ENCODE results near the gene ANXA5.

ANXA5 gene

DNA sequence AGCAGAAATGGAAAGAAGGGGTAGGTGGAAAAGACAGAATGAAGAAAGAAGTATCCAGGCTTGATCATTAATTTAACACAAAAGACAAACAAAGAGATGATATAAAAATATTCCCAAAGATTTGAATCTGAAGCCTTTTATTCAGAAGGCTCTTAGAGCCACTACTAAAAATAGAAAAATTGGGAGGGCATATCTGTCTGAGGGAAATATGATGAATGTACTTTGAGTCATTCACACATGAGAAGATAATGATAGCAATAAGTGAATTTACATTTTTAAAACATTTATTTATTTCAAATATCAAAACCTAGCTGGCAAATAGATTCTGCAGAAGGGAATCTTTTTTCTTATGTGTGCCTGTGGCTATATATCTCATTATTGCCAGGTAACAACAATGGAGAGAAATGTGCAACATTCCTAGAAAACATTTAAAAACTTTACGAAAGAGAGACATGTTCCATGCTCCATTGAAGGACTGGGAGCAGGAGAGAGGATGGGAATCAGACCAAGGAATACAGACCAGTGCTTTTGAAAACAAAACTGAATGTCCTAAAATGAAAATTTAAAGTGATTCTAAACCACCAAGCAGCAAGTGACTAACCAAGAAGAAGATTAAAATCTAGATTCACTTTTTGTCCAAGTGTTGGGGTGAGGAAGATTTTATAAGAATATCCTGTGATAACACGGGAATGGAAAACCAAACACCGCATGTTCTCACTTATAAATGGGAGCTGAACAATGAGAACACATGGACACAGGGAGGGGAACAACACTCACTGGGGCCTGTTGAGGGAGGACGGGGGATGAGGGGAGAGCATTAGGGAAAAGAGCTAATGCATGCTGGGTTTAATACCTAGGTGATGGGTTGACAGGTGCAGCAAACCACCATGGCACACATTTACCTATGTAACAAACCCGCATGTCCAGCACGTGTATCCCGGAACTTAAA is 41.2 kb downstream of the ANXA5 start:
- no peaks in the 10 kb centered on the region for H3K9me3 ChIP-seq (ENCODE audit: control insufficient read depth, insufficient read depth, low read length)
- no peaks in the 10 kb centered on the region for H3K36me3 ChIP-seq (ENCODE audit: control insufficient read depth, insufficient read depth, low read length)
- no peaks in the 10 kb centered on the region for H3K27me3 ChIP-seq (ENCODE audit: control insufficient read depth, insufficient read depth, low read length)
- H3K4me3 ChIP-seq (ENCODE audit: low read depth, low read length), result no peak overlapping the region
- no peaks in the 10 kb centered on the region for H3K4me1 ChIP-seq (ENCODE audit: control insufficient read depth, insufficient read depth, low read length)
- H3K9ac ChIP-seq (ENCODE audit: low read depth, low read length), result no peak overlapping the region

DNA sequence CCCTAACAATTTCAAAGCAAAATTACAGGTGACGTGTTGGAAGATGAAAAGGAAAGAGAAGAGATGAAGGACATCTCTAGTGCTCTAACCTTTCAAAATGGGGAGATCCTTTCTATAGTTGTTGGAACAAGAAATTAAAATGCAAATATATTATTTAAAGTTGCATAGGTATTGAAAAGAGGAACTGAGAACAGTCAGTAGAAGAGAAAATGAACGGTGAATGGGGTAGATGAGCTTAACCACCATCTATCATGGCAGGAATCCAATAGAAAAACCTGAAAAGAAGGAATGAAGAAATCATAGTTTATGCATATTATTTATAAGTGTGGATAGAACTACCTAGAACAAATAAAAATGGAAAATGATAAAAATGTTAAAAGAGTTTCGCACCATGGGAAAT is 42.0 kb downstream of the ANXA5 start:
- Histone ChIP-seq H3K36me3 (ENCODE audit: control insufficient read depth, insufficient read depth, low read length) (no peaks in the 10 kb centered on the region), H3K4me1 (ENCODE audit: control insufficient read depth, insufficient read depth, low read length) (no peaks in the 10 kb centered on the region), H3K9ac (ENCODE audit: low read depth, low read length) (no peak overlapping the region), H3K4me3 (ENCODE audit: low read depth, low read length) (no peak overlapping the region), H3K27me3 (ENCODE audit: control insufficient read depth, insufficient read depth, low read length) (no peaks in the 10 kb centered on the region), H3K9me3 (ENCODE audit: control insufficient read depth, insufficient read depth, low read length) (no peaks in the 10 kb centered on the region)

DNA sequence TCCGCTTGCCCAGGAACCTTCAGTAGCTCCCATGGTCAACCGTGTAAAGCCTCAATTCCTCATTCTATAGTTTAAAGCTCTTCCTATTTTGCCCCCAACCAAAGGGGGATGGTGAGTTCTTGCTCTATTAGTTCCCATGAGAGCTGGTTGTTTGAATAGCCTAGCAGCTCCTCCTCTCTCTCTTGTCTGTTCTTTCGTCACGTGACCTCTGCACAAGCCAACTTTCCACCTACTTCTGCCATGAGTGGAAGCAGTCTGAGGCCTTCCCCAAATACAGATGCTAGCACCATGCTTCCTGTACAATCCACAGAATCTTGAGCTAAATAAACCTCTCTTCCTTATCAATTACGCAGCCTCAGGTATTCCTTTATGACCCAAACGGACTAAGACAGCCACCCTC is 42.8 kb downstream of the ANXA5 start:
- H3K27me3 ChIP-seq (ENCODE audit: control insufficient read depth, insufficient read depth, low read length), result no peaks in the 10 kb centered on the region
- H3K9me3 ChIP-seq (ENCODE audit: control insufficient read depth, insufficient read depth, low read length), result no peaks in the 10 kb centered on the region
- H3K9ac ChIP-seq (ENCODE audit: low read depth, low read length), result no peak overlapping the region
- H3K4me3 ChIP-seq (ENCODE audit: low read depth, low read length), result no peak overlapping the region
- H3K4me1 ChIP-seq (ENCODE audit: control insufficient read depth, insufficient read depth, low read length), result no peaks in the 10 kb centered on the region
- H3K36me3 ChIP-seq (ENCODE audit: control insufficient read depth, insufficient read depth, low read length), result no peaks in the 10 kb centered on the region

DNA sequence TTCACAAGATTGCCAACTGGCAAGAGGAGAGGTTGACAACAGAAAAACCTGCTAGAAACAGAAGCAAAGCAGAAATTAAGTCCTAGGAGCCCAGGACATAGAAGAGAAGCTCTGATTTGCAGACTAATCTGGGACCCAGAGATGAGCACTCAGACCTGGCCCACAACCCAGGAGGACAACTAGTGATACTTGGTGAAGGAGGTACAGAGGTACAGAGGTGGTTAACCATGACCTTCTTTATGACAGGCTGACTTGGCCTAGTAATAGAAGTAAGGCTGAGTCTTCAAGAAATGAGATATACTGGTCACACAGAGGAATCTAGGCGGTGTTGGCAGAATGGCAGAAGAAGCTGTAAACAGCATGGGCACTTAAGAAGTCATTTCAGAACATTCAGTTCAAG is 43.6 kb downstream of the ANXA5 start:
- no peak overlapping the region for H3K4me3 ChIP-seq (ENCODE audit: low read depth, low read length)
- no peaks in the 10 kb centered on the region for H3K9me3 ChIP-seq (ENCODE audit: control insufficient read depth, insufficient read depth, low read length)
- H3K9ac ChIP-seq (ENCODE audit: low read depth, low read length), result no peak overlapping the region
- H3K36me3 ChIP-seq (ENCODE audit: control insufficient read depth, insufficient read depth, low read length), result no peaks in the 10 kb centered on the region
- no peaks in the 10 kb centered on the region for H3K4me1 ChIP-seq (ENCODE audit: control insufficient read depth, insufficient read depth, low read length)
- H3K27me3 ChIP-seq (ENCODE audit: control insufficient read depth, insufficient read depth, low read length), result no peaks in the 10 kb centered on the region

- Histone ChIP-seq H3K4me1 (ENCODE audit: control insufficient read depth, insufficient read depth, low read length) (no peaks in the 10 kb centered on the region), H3K9ac (ENCODE audit: low read depth, low read length) (no peak overlapping the region), H3K27me3 (ENCODE audit: control insufficient read depth, insufficient read depth, low read length) (no peaks in the 10 kb centered on the region), H3K9me3 (ENCODE audit: control insufficient read depth, insufficient read depth, low read length) (no peaks in the 10 kb centered on the region), H3K36me3 (ENCODE audit: control insufficient read depth, insufficient read depth, low read length) (no peaks in the 10 kb centered on the region), H3K4me3 (ENCODE audit: low read depth, low read length) (no peak overlapping the region)
Observed at GRCh38 chr4:121651597-121651996, 45.2 kb downstream of the ANXA5 start.

- H3K9me3 ChIP-seq (ENCODE audit: control insufficient read depth, insufficient read depth, low read length), result no peaks in the 10 kb centered on the region
Observed at GRCh38 chr4:121650741-121651140, 46.0 kb downstream of the ANXA5 start.

GRCh38 chr4:121648516-121648915 is 48.3 kb downstream of the ANXA5 start:
- H3K9ac ChIP-seq (ENCODE audit: low read depth, low read length), result no peak overlapping the region
- H3K36me3 ChIP-seq (ENCODE audit: control insufficient read depth, insufficient read depth, low read length), result no peaks in the 10 kb centered on the region
- H3K4me1 ChIP-seq (ENCODE audit: control insufficient read depth, insufficient read depth, low read length), result no peaks in the 10 kb centered on the region
- H3K9me3 ChIP-seq (ENCODE audit: control insufficient read depth, insufficient read depth, low read length), result no peaks in the 10 kb centered on the region
- no peaks in the 10 kb centered on the region for H3K27me3 ChIP-seq (ENCODE audit: control insufficient read depth, insufficient read depth, low read length)
- no peak overlapping the region for H3K4me3 ChIP-seq (ENCODE audit: low read depth, low read length)

More at GRCh38 chr4:121650741-121651140, 46.0 kb downstream of the ANXA5 start:
- H3K36me3 ChIP-seq (ENCODE audit: control insufficient read depth, insufficient read depth, low read length), result no peaks in the 10 kb centered on the region
- H3K27me3 ChIP-seq (ENCODE audit: control insufficient read depth, insufficient read depth, low read length), result no peaks in the 10 kb centered on the region
- H3K4me1 ChIP-seq (ENCODE audit: control insufficient read depth, insufficient read depth, low read length), result no peaks in the 10 kb centered on the region
- H3K9ac ChIP-seq (ENCODE audit: low read depth, low read length), result no peak overlapping the region
- H3K4me3 ChIP-seq (ENCODE audit: low read depth, low read length), result no peak overlapping the region

GRCh38 chr4:121642876-121643585 is 53.7 kb downstream of the ANXA5 start:
- no peaks in the 10 kb centered on the region for H3K4me1 ChIP-seq (ENCODE audit: control insufficient read depth, insufficient read depth, low read length)
- no peak overlapping the region for H3K4me3 ChIP-seq (ENCODE audit: low read depth, low read length)
- no peaks in the 10 kb centered on the region for H3K9me3 ChIP-seq (ENCODE audit: control insufficient read depth, insufficient read depth, low read length)
- no peak overlapping the region for H3K9ac ChIP-seq (ENCODE audit: low read depth, low read length)
- H3K36me3 ChIP-seq (ENCODE audit: control insufficient read depth, insufficient read depth, low read length), result no peaks in the 10 kb centered on the region
- no peaks in the 10 kb centered on the region for H3K27me3 ChIP-seq (ENCODE audit: control insufficient read depth, insufficient read depth, low read length)

DNA sequence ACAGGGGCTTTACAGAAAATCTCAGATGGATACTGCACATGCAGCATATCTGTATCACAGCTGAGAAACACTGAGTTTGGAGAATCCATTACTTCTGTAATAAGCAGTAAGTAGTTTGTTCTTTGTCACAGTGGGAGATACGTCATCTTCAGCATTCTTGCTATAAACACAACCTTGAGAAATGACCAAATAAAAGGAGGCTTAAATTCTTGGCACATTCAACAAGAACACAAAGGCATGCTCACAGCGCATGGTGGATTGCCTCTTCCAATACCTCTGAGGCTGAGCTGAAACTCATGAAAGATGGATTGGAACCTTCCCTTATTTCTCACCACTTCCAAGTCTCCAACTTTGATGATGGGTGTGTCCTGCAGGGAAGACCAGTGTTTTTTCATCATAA is 54.5 kb downstream of the ANXA5 start:
- Histone ChIP-seq H3K36me3 (ENCODE audit: control insufficient read depth, insufficient read depth, low read length) (no peaks in the 10 kb centered on the region), H3K9ac (ENCODE audit: low read depth, low read length) (no peak overlapping the region), H3K4me1 (ENCODE audit: control insufficient read depth, insufficient read depth, low read length) (no peaks in the 10 kb centered on the region), H3K9me3 (ENCODE audit: control insufficient read depth, insufficient read depth, low read length) (no peaks in the 10 kb centered on the region), H3K4me3 (ENCODE audit: low read depth, low read length) (no peak overlapping the region), H3K27me3 (ENCODE audit: control insufficient read depth, insufficient read depth, low read length) (no peaks in the 10 kb centered on the region)

DNA sequence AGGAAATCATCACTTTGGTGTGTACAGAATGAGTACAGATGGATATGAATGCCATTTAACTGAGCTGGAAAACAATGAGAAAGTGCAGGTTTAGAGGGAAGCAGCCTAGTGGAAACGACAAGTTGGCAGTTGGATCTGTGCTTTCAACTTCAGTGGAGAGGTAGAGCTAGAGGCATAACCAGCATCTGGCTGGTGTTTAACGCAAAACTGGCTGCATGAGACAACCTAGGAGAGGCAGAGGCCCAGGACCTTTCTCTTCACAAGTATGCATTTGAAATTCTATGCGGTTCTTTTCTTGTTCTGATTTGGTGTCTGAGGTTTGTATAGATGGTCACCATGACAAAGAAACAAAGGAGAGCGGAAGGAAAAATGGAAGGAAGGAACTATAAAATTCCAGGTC is 63.1 kb downstream of the ANXA5 start:
- no peak overlapping the region for H3K4me3 ChIP-seq (ENCODE audit: low read depth, low read length)
- no peak overlapping the region for H3K9ac ChIP-seq (ENCODE audit: low read depth, low read length)
- H3K27me3 ChIP-seq (ENCODE audit: control insufficient read depth, insufficient read depth, low read length), result no peaks in the 10 kb centered on the region
- H3K36me3 ChIP-seq (ENCODE audit: control insufficient read depth, insufficient read depth, low read length), result no peaks in the 10 kb centered on the region
- no peaks in the 10 kb centered on the region for H3K9me3 ChIP-seq (ENCODE audit: control insufficient read depth, insufficient read depth, low read length)
- peaks cover 7% of the 10 kb centered on the region for H3K4me1 ChIP-seq (ENCODE audit: control insufficient read depth, insufficient read depth, low read length)

- Histone ChIP-seq H3K9me3 (ENCODE audit: control insufficient read depth, insufficient read depth, low read length) (no peaks in the 10 kb centered on the region), H3K27me3 (ENCODE audit: control insufficient read depth, insufficient read depth, low read length) (no peaks in the 10 kb centered on the region), H3K4me3 (ENCODE audit: low read depth, low read length) (no peak overlapping the region), H3K4me1 (ENCODE audit: control insufficient read depth, insufficient read depth, low read length) (peaks cover 7% of the 10 kb centered on the region), H3K9ac (ENCODE audit: low read depth, low read length) (no peak overlapping the region), H3K36me3 (ENCODE audit: control insufficient read depth, insufficient read depth, low read length) (no peaks in the 10 kb centered on the region)
Observed at GRCh38 chr4:121632636-121633035, 64.1 kb downstream of the ANXA5 start.

All from iPS-15b (cell line).